CD4-positive, alpha-beta memory T cell (primary cell): ENCODE measurements around the gene POLG2. TPM values are rescaled to one million over a fixed set of nuclear protein-coding genes. Genes with fewer than 3 reads are reported as not detected.

Source experiments
- CTCF ChIA-PET: fragments of 350-600 bp; sonication (Branson Sonifier 250); formaldehyde crosslinking; loops from one replicate; lab custom pipeline; 2021; ENCODE audit warnings: inconsistent platforms; ENCODE audit not compliant: partially characterized antibody; lab: Charles Lee
- POLR2A ChIA-PET: fragments of 350-600 bp; sonication (Branson Sonifier 250); formaldehyde crosslinking; loops from one replicate; lab custom pipeline; 2021; ENCODE audit not compliant: partially characterized antibody; lab: Charles Lee
- DNase-seq, 5 donors: peaks; one replicate each; pipeline versions ENCODE4 v3.0.0 to v3.0.0-alpha.2; 2020 to 2022; ENCODE audit warnings: mixed read lengths in 1 of 5
- H3K27ac ChIP-seq: one replicate; pipeline ENCODE4 v1.7.0; 2013; ENCODE audit warnings: low read depth, low read length
- H3K27me3 ChIP-seq: 2 replicates; pipeline ENCODE4 v1.7.0; 2013; ENCODE audit warnings: mild to moderate bottlenecking, low read length, moderate library complexity; ENCODE audit not compliant: insufficient read depth
- H3K36me3 ChIP-seq: 2 replicates; pipeline ENCODE4 v1.7.0; 2013; ENCODE audit warnings: mild to moderate bottlenecking, low read length, moderate library complexity; ENCODE audit not compliant: insufficient read depth
- H3K4me1 ChIP-seq: 2 replicates; pipeline ENCODE4 v1.7.0; 2013; ENCODE audit warnings: mild to moderate bottlenecking, low read length, moderate library complexity; ENCODE audit not compliant: insufficient read depth
- H3K4me3 ChIP-seq, 2 donors: one replicate each; pipeline ENCODE4 v1.7.0; 2013; ENCODE audit warnings: low read length in 2 of 2, mild to moderate bottlenecking in 1 of 2
- H3K9me3 ChIP-seq, 2 donors: one replicate each; pipeline ENCODE4 v1.7.0; 2013; ENCODE audit warnings: low read length in 2 of 2, control low read depth in 1 of 2; ENCODE audit not compliant: control insufficient read depth in 1 of 2
- H3K27ac Mint-ChIP-seq, 7 donors: one replicate each; pipeline ENCODE4 v1.8.0; 2020 to 2021; ENCODE audit warnings: mixed read lengths in 7 of 7, mild to moderate bottlenecking in 6 of 7, inconsistent platforms in 3 of 7, moderate library complexity in 3 of 7
- H3K27me3 Mint-ChIP-seq, 2 donors: one replicate each; pipeline ENCODE4 v1.8.0; 2020 to 2021; ENCODE audit warnings: mixed read lengths in 2 of 2
- H3K36me3 Mint-ChIP-seq, 2 donors: one replicate each; pipeline ENCODE4 v1.8.0; 2020 to 2021; ENCODE audit warnings: mixed read lengths in 2 of 2, inconsistent platforms in 1 of 2, mild to moderate bottlenecking in 1 of 2
- H3K4me1 Mint-ChIP-seq, 4 donors: one replicate each; pipeline ENCODE4 v1.8.0; 2020 to 2021; ENCODE audit warnings: mixed read lengths in 4 of 4, mild to moderate bottlenecking in 1 of 4
- H3K4me3 Mint-ChIP-seq, 8 donors: one replicate each; pipeline ENCODE4 v1.8.0; 2020 to 2021; ENCODE audit warnings: mixed read lengths in 8 of 8, mild to moderate bottlenecking in 7 of 8, moderate library complexity in 6 of 8, inconsistent platforms in 3 of 8
- H3K9me3 Mint-ChIP-seq, 8 donors: one replicate each; pipeline ENCODE4 v1.8.0; 2020 to 2021; ENCODE audit warnings: mixed read lengths in 8 of 8, mild to moderate bottlenecking in 5 of 8, inconsistent platforms in 3 of 8, moderate library complexity in 1 of 8
- intact Hi-C: fragments of 100-400 bp; cut with micrococcal nuclease; formaldehyde crosslinking; loops from one replicate; pipeline ENCODE4 v1.15.1; 2023
- polyA plus RNA-seq, 2 donors: library from polyadenylated mRNA; unstranded; fragments of 300-500 nt; fragmentation: Illumina TruSeq; gene quantifications; one replicate each; pipeline ENCODE4 v1.2.3, GENCODE V29; 2021
- total RNA-seq, 2 experiments: library from RNA; stranded (reverse); gene quantifications; one replicate each; pipeline ENCODE4 v1.2.3, GENCODE V29; 2021

POLG2 gene
- total and polyA plus RNA-seq, 4 experiments from 2014 or later = 3.0 to 60.0 (median 32.1) TPM

- ChIA-PET POLR2A (no interaction called here), CTCF (interaction anchor here (1.2 kb wide), 1 partner anchor 121 kb away, joined by 3 read pairs; no protein-coding TSS in a partner anchor)
- no peaks in the 10 kb centered on the region for H3K4me1 ChIP-seq
- Mint-ChIP-seq H3K9me3 (peaks cover 0 to 3% (median 0%) of the 10 kb centered on the region in 8 donors), H3K36me3 (peaks cover 70 to 80% of the 10 kb centered on the region in 2 donors), H3K4me3 (no peak overlapping the region), H3K4me1 (peaks cover 0 to 5% (median 0%) of the 10 kb centered on the region in 4 donors), H3K27ac (peak overlapping the region in 3 of 7 donors; percentile 23 to 87 (median 38)), H3K27me3 (no peaks in the 10 kb centered on the region)
- H3K9me3 ChIP-seq = no peaks in the 10 kb centered on the region
- intact Hi-C loops = no loop called here
- H3K27me3 ChIP-seq = no peaks in the 10 kb centered on the region
- H3K4me3 ChIP-seq = no peak overlapping the region
- DNase-seq = no peak
- H3K27ac ChIP-seq = no peak overlapping the region
- H3K36me3 ChIP-seq = peaks cover 78% of the 10 kb centered on the region
Measured at GRCh38 chr17:64527914-64528313, 31.1 kb upstream of the POLG2 start.

- H3K9me3 ChIP-seq = no peaks in the 10 kb centered on the region
- Mint-ChIP-seq H3K4me3 (no peak overlapping the region), H3K4me1 (peaks cover 3 to 13% (median 9%) of the 10 kb centered on the region in 4 donors), H3K27me3 (no peaks in the 10 kb centered on the region), H3K36me3 (peaks cover 48 to 63% of the 10 kb centered on the region in 2 donors), H3K9me3 (peaks cover 0 to 2% (median 0%) of the 10 kb centered on the region in 8 donors), H3K27ac (no peak overlapping the region)
- H3K27ac ChIP-seq = no peak overlapping the region
- H3K4me1 ChIP-seq = no peaks in the 10 kb centered on the region
- H3K27me3 ChIP-seq = no peaks in the 10 kb centered on the region
- intact Hi-C loops = no loop called here
- H3K4me3 ChIP-seq = no peak overlapping the region
- POLR2A ChIA-PET = interaction anchor here (0.8 to 1.5 kb wide), 3 partner anchors 12 to 24 kb away, joined by 3 to 7 read pairs (median 6); partner anchors contain the start of genes CEP95 and DDX5
- CTCF ChIA-PET = no interaction called here
- H3K36me3 ChIP-seq = peaks cover 58% of the 10 kb centered on the region
- no peak for DNase-seq
Measured at GRCh38 chr17:64520359-64520758, 23.5 kb upstream of the POLG2 start.

GRCh38 chr17:64519601-64520000 is 22.7 kb upstream of the POLG2 start:
- DNase-seq = no peak
- Histone ChIP-seq H3K36me3 (peaks cover 58% of the 10 kb centered on the region), H3K27me3 (no peaks in the 10 kb centered on the region), H3K4me3 (no peak overlapping the region), H3K9me3 (no peaks in the 10 kb centered on the region), H3K4me1 (no peaks in the 10 kb centered on the region), H3K27ac (no peak overlapping the region)
- POLR2A ChIA-PET = interaction anchor here (1.4 to 1.5 kb wide), 2 partner anchors 13 to 23 kb away, joined by 6 to 7 read pairs; partner anchors contain the start of genes CEP95 and DDX5
- H3K36me3 Mint-ChIP-seq = peaks cover 52 to 68% of the 10 kb centered on the region in 2 donors
- H3K4me1 Mint-ChIP-seq = peaks cover 6 to 18% (median 15%) of the 10 kb centered on the region in 4 donors
- CTCF ChIA-PET = no interaction called here
- H3K4me3 Mint-ChIP-seq = no peak overlapping the region
- H3K27me3 Mint-ChIP-seq = no peaks in the 10 kb centered on the region
- peak overlapping the region in 3 of 7 donors; percentile 6 to 12 (median 12) for H3K27ac Mint-ChIP-seq
- intact Hi-C loops = no loop called here
- H3K9me3 Mint-ChIP-seq = peaks cover 0 to 2% (median 0%) of the 10 kb centered on the region in 8 donors

- peaks cover 55% of the 10 kb centered on the region for H3K36me3 ChIP-seq
- Mint-ChIP-seq H3K9me3 (no peaks in the 10 kb centered on the region), H3K36me3 (peaks cover 51 to 79% of the 10 kb centered on the region in 2 donors), H3K27me3 (no peaks in the 10 kb centered on the region), H3K4me1 (peaks cover 13 to 25% (median 20%) of the 10 kb centered on the region in 4 donors), H3K27ac (no peak overlapping the region), H3K4me3 (no peak overlapping the region)
- H3K4me3 ChIP-seq = no peak overlapping the region
- H3K27me3 ChIP-seq = no peaks in the 10 kb centered on the region
- CTCF ChIA-PET = interaction anchor here (0.8 to 1.7 kb wide), 7 partner anchors 8 to 97 kb away, joined by 3 to 7 read pairs (median 3); partner anchors contain the start of gene POLG2
- no peak for DNase-seq
- intact Hi-C loops = no loop called here
- no peaks in the 10 kb centered on the region for H3K9me3 ChIP-seq
- POLR2A ChIA-PET = interaction anchor here (2.3 kb wide), 1 partner anchor 9 kb away, joined by 34 read pairs; the partner anchor contains the start of genes CEP95 and DDX5
- no peak overlapping the region for H3K27ac ChIP-seq
- H3K4me1 ChIP-seq = no peaks in the 10 kb centered on the region
Measured at GRCh38 chr17:64515829-64516228, 19.0 kb upstream of the POLG2 start.

- ChIA-PET CTCF (interaction anchor here (0.8 to 1.7 kb wide), 7 partner anchors 8 to 96 kb away, joined by 3 to 7 read pairs (median 3); partner anchors contain the start of gene POLG2), POLR2A (interaction anchor here (2.3 kb wide), 1 partner anchor 9 kb away, joined by 34 read pairs; the partner anchor contains the start of genes CEP95 and DDX5)
- Mint-ChIP-seq H3K27me3 (no peaks in the 10 kb centered on the region), H3K36me3 (peaks cover 55 to 81% of the 10 kb centered on the region in 2 donors), H3K4me3 (no peak overlapping the region), H3K27ac (peak overlapping the region in 2 of 7 donors; percentile 2 to 79), H3K4me1 (peaks cover 15 to 25% (median 21%) of the 10 kb centered on the region in 4 donors), H3K9me3 (no peaks in the 10 kb centered on the region)
- Histone ChIP-seq H3K4me1 (no peaks in the 10 kb centered on the region), H3K27me3 (no peaks in the 10 kb centered on the region), H3K9me3 (no peaks in the 10 kb centered on the region), H3K27ac (no peak overlapping the region), H3K4me3 (no peak overlapping the region), H3K36me3 (peaks cover 55% of the 10 kb centered on the region)
- intact Hi-C loops = no loop called here
- no peak for DNase-seq
Measured at GRCh38 chr17:64515419-64515818, 18.6 kb upstream of the POLG2 start.

- H3K4me1 Mint-ChIP-seq = peaks cover 31 to 56% (median 36%) of the 10 kb centered on the region in 4 donors
- H3K27me3 Mint-ChIP-seq = peaks cover 0 to 4% of the 10 kb centered on the region in 2 donors
- POLR2A ChIA-PET = interaction anchor here (1.0 to 2.2 kb wide), 3 partner anchors 12 to 363 kb away, joined by 3 to 9 read pairs (median 3); partner anchors contain the start of gene POLG2
- peaks cover 44 to 73% of the 10 kb centered on the region in 2 donors for H3K36me3 Mint-ChIP-seq
- intact Hi-C loops = loop anchor here (5.0 to 10.0 kb wide), 3 partner anchors 664 to 804 kb away; partner anchors contain the start of genes CCDC47, DDX42, LIMD2 and SMARCD2
- Histone ChIP-seq H3K36me3 (peaks cover 25% of the 10 kb centered on the region), H3K4me1 (peaks cover 26% of the 10 kb centered on the region), H3K4me3 (no peak overlapping the region), H3K27ac (no peak overlapping the region), H3K27me3 (no peaks in the 10 kb centered on the region), H3K9me3 (no peaks in the 10 kb centered on the region)
- CTCF ChIA-PET = interaction anchor here (1.3 to 2.3 kb wide), 2 partner anchors 14 to 89 kb away, joined by 3 to 23 read pairs; no protein-coding TSS in a partner anchor
- DNase-seq = no peak
- no peak overlapping the region for H3K27ac Mint-ChIP-seq
- H3K4me3 Mint-ChIP-seq = peak overlapping the region in 2 of 8 donors; percentile 57 to 58
- peaks cover 0 to 21% (median 0%) of the 10 kb centered on the region in 8 donors for H3K9me3 Mint-ChIP-seq
Measured at GRCh38 chr17:64509179-64509578, 12.3 kb upstream of the POLG2 start.

- peaks cover 35 to 61% (median 41%) of the 10 kb centered on the region in 4 donors for H3K4me1 Mint-ChIP-seq
- peak overlapping the region in 1 of 7 donors; percentile 32 for H3K27ac Mint-ChIP-seq
- Histone ChIP-seq H3K36me3 (peaks cover 29% of the 10 kb centered on the region), H3K27me3 (no peaks in the 10 kb centered on the region), H3K4me3 (no peak overlapping the region), H3K9me3 (no peaks in the 10 kb centered on the region), H3K4me1 (peaks cover 30% of the 10 kb centered on the region), H3K27ac (no peak overlapping the region)
- DNase-seq = no peak
- CTCF ChIA-PET = interaction anchor here (2.3 kb wide), 1 partner anchor 88 kb away, joined by 23 read pairs; no protein-coding TSS in a partner anchor
- intact Hi-C loops = loop anchor here (5.0 to 10.0 kb wide), 3 partner anchors 664 to 804 kb away; partner anchors contain the start of genes CCDC47, DDX42, LIMD2 and SMARCD2
- POLR2A ChIA-PET = interaction anchor here (1.5 to 2.2 kb wide), 2 partner anchors 12 to 362 kb away, joined by 3 to 9 read pairs; partner anchors contain the start of gene POLG2
- peaks cover 47 to 74% of the 10 kb centered on the region in 2 donors for H3K36me3 Mint-ChIP-seq
- H3K4me3 Mint-ChIP-seq = peak overlapping the region in 6 of 8 donors; percentile 36 to 69 (median 49)
- H3K9me3 Mint-ChIP-seq = peaks cover 0 to 21% (median 0%) of the 10 kb centered on the region in 8 donors
- peaks cover 0 to 4% of the 10 kb centered on the region in 2 donors for H3K27me3 Mint-ChIP-seq
Measured at GRCh38 chr17:64508683-64509082, 11.8 kb upstream of the POLG2 start.
